ENCODE data around the gene KBTBD12.

Gene KBTBD12

GRCh38 chr3:127984241-127984975 lies 69.4 kb downstream of the KBTBD12 start:
- Histone ChIP-seq H3K27me3 (ENCODE audit: control insufficient read depth, insufficient read depth, low read length) (no peaks in the 10 kb centered on the region), H3K27ac (ENCODE audit: low read depth, low read length) (no peak overlapping the region), H3K9ac (ENCODE audit: low read length) (no peak overlapping the region), H3K4me1 (ENCODE audit: control insufficient read depth, insufficient read depth, low read length) (no peaks in the 10 kb centered on the region), H3K36me3 (ENCODE audit: control insufficient read depth, insufficient read depth, low read length) (no peaks in the 10 kb centered on the region), H3K4me3 (ENCODE audit: low read length) (no peak overlapping the region)

- Histone ChIP-seq H3K27me3 (ENCODE audit: control insufficient read depth, insufficient read depth, low read length) (no peaks in the 10 kb centered on the region), H3K4me3 (ENCODE audit: low read length) (no peak overlapping the region), H3K36me3 (ENCODE audit: control insufficient read depth, insufficient read depth, low read length) (no peaks in the 10 kb centered on the region), H3K4me1 (ENCODE audit: control insufficient read depth, insufficient read depth, low read length) (no peaks in the 10 kb centered on the region), H3K27ac (ENCODE audit: low read depth, low read length) (no peak overlapping the region), H3K9ac (ENCODE audit: low read length) (no peak overlapping the region)
These were observed 70.2 kb downstream of the KBTBD12 start for GRCh38 chr3:127985216-127985615.

- H3K9ac ChIP-seq (ENCODE audit: low read length): no peak overlapping the region
- H3K27ac ChIP-seq (ENCODE audit: low read depth, low read length): no peak overlapping the region
- H3K36me3 ChIP-seq (ENCODE audit: control insufficient read depth, insufficient read depth, low read length): no peaks in the 10 kb centered on the region
- H3K4me3 ChIP-seq (ENCODE audit: low read length): no peak overlapping the region
- H3K4me1 ChIP-seq (ENCODE audit: control insufficient read depth, insufficient read depth, low read length): no peaks in the 10 kb centered on the region
- no peaks in the 10 kb centered on the region for H3K27me3 ChIP-seq (ENCODE audit: control insufficient read depth, insufficient read depth, low read length)
These were observed 70.7 kb downstream of the KBTBD12 start for GRCh38 chr3:127985655-127986225.

GRCh38 chr3:127986803-127987202 lies 71.8 kb downstream of the KBTBD12 start:
- Histone ChIP-seq H3K27ac (ENCODE audit: low read depth, low read length) (no peak overlapping the region), H3K9ac (ENCODE audit: low read length) (no peak overlapping the region), H3K36me3 (ENCODE audit: control insufficient read depth, insufficient read depth, low read length) (no peaks in the 10 kb centered on the region), H3K4me3 (ENCODE audit: low read length) (no peak overlapping the region), H3K27me3 (ENCODE audit: control insufficient read depth, insufficient read depth, low read length) (no peaks in the 10 kb centered on the region), H3K4me1 (ENCODE audit: control insufficient read depth, insufficient read depth, low read length) (no peaks in the 10 kb centered on the region)

GRCh38 chr3:127987309-127987995 lies 72.4 kb downstream of the KBTBD12 start:
- Histone ChIP-seq H3K4me1 (ENCODE audit: control insufficient read depth, insufficient read depth, low read length) (no peaks in the 10 kb centered on the region), H3K27ac (ENCODE audit: low read depth, low read length) (no peak overlapping the region), H3K36me3 (ENCODE audit: control insufficient read depth, insufficient read depth, low read length) (no peaks in the 10 kb centered on the region), H3K4me3 (ENCODE audit: low read length) (no peak overlapping the region), H3K9ac (ENCODE audit: low read length) (no peak overlapping the region), H3K27me3 (ENCODE audit: control insufficient read depth, insufficient read depth, low read length) (no peaks in the 10 kb centered on the region)

- Histone ChIP-seq H3K27ac (ENCODE audit: low read depth, low read length) (no peak overlapping the region), H3K4me1 (ENCODE audit: control insufficient read depth, insufficient read depth, low read length) (no peaks in the 10 kb centered on the region), H3K9ac (ENCODE audit: low read length) (no peak overlapping the region), H3K27me3 (ENCODE audit: control insufficient read depth, insufficient read depth, low read length) (no peaks in the 10 kb centered on the region), H3K4me3 (ENCODE audit: low read length) (no peak overlapping the region), H3K36me3 (ENCODE audit: control insufficient read depth, insufficient read depth, low read length) (no peaks in the 10 kb centered on the region)
These were observed 73.9 kb downstream of the KBTBD12 start for GRCh38 chr3:127988770-127989557.

- Histone ChIP-seq H3K9ac (ENCODE audit: low read length) (no peak overlapping the region), H3K27ac (ENCODE audit: low read depth, low read length) (no peak overlapping the region), H3K4me3 (ENCODE audit: low read length) (no peak overlapping the region), H3K27me3 (ENCODE audit: control insufficient read depth, insufficient read depth, low read length) (no peaks in the 10 kb centered on the region), H3K4me1 (ENCODE audit: control insufficient read depth, insufficient read depth, low read length) (no peaks in the 10 kb centered on the region), H3K36me3 (ENCODE audit: control insufficient read depth, insufficient read depth, low read length) (no peaks in the 10 kb centered on the region)
These were observed 75.0 kb downstream of the KBTBD12 start for GRCh38 chr3:127990051-127990450.

- Histone ChIP-seq H3K36me3 (ENCODE audit: control insufficient read depth, insufficient read depth, low read length) (no peaks in the 10 kb centered on the region), H3K4me1 (ENCODE audit: control insufficient read depth, insufficient read depth, low read length) (no peaks in the 10 kb centered on the region), H3K27ac (ENCODE audit: low read depth, low read length) (no peak overlapping the region), H3K4me3 (ENCODE audit: low read length) (no peak overlapping the region), H3K27me3 (ENCODE audit: control insufficient read depth, insufficient read depth, low read length) (no peaks in the 10 kb centered on the region), H3K9ac (ENCODE audit: low read length) (no peak overlapping the region)
These were observed 75.4 kb downstream of the KBTBD12 start for GRCh38 chr3:127990461-127990860.

- H3K4me3 ChIP-seq (ENCODE audit: low read length): no peak overlapping the region
- H3K4me1 ChIP-seq (ENCODE audit: control insufficient read depth, insufficient read depth, low read length): no peaks in the 10 kb centered on the region
- H3K36me3 ChIP-seq (ENCODE audit: control insufficient read depth, insufficient read depth, low read length): no peaks in the 10 kb centered on the region
- no peaks in the 10 kb centered on the region for H3K27me3 ChIP-seq (ENCODE audit: control insufficient read depth, insufficient read depth, low read length)
- H3K27ac ChIP-seq (ENCODE audit: low read depth, low read length): no peak overlapping the region
- H3K9ac ChIP-seq (ENCODE audit: low read length): no peak overlapping the region
These were observed 76.2 kb downstream of the KBTBD12 start for GRCh38 chr3:127991251-127991650.

- Histone ChIP-seq H3K9ac (ENCODE audit: low read length) (no peak overlapping the region), H3K27me3 (ENCODE audit: control insufficient read depth, insufficient read depth, low read length) (no peaks in the 10 kb centered on the region), H3K4me1 (ENCODE audit: control insufficient read depth, insufficient read depth, low read length) (no peaks in the 10 kb centered on the region), H3K27ac (ENCODE audit: low read depth, low read length) (no peak overlapping the region), H3K36me3 (ENCODE audit: control insufficient read depth, insufficient read depth, low read length) (no peaks in the 10 kb centered on the region), H3K4me3 (ENCODE audit: low read length) (no peak overlapping the region)
These were observed 76.6 kb downstream of the KBTBD12 start for GRCh38 chr3:127991681-127992080.

GRCh38 chr3:127992127-127992526 lies 77.1 kb downstream of the KBTBD12 start:
- H3K27me3 ChIP-seq (ENCODE audit: control insufficient read depth, insufficient read depth, low read length): no peaks in the 10 kb centered on the region
- H3K27ac ChIP-seq (ENCODE audit: low read depth, low read length): no peak overlapping the region
- H3K36me3 ChIP-seq (ENCODE audit: control insufficient read depth, insufficient read depth, low read length): no peaks in the 10 kb centered on the region
- no peak overlapping the region for H3K4me3 ChIP-seq (ENCODE audit: low read length)
- no peak overlapping the region for H3K9ac ChIP-seq (ENCODE audit: low read length)
- no peaks in the 10 kb centered on the region for H3K4me1 ChIP-seq (ENCODE audit: control insufficient read depth, insufficient read depth, low read length)

GRCh38 chr3:127994011-127994410 lies 79.0 kb downstream of the KBTBD12 start:
- Histone ChIP-seq H3K27ac (ENCODE audit: low read depth, low read length) (no peak overlapping the region), H3K27me3 (ENCODE audit: control insufficient read depth, insufficient read depth, low read length) (no peaks in the 10 kb centered on the region), H3K4me1 (ENCODE audit: control insufficient read depth, insufficient read depth, low read length) (no peaks in the 10 kb centered on the region), H3K9ac (ENCODE audit: low read length) (no peak overlapping the region), H3K4me3 (ENCODE audit: low read length) (no peak overlapping the region), H3K36me3 (ENCODE audit: control insufficient read depth, insufficient read depth, low read length) (no peaks in the 10 kb centered on the region)
